Lower leg skin (tissue), 3 donors: ENCODE measurements around the gene SLC35F3.

Experiments used
- CTCF ChIP-seq, 3 donors: fragments of 450-650 bp; IDR thresholded peaks; one replicate each; pipeline ENCODE4 v1.5.1; 2016; ENCODE audit warnings: antibody characterized with exemption in 3 of 3, mild to moderate bottlenecking in 3 of 3, moderate library complexity in 2 of 3
- POLR2A ChIP-seq, 2 donors: fragments of 450-650 bp; IDR thresholded peaks; one replicate each; pipeline ENCODE4 v1.6.1; 2016 to 2017; ENCODE audit warnings: antibody characterized with exemption in 2 of 2, mild to moderate bottlenecking in 1 of 2, moderate library complexity in 1 of 2

GRCh38 chr1:234331507-234331906, 427.0 kb downstream of the SLC35F3 start:
- no peak for TF ChIP-seq POLR2A (IDR thresholded peaks at IDR 0.05)
- TF ChIP-seq CTCF (IDR thresholded peaks at IDR 0.05): no peak
